GM23248 (cell line): Measurements from ENCODE around the gene DYSF. TPM values are rescaled to one million over a fixed set of nuclear protein-coding genes. Genes with fewer than 3 reads are reported as not detected.

ENCODE experiments used
- DNase-seq: peaks from one replicate; pipeline ENCODE4 v3.0.0-alpha.2; 2015
- H2AFZ ChIP-seq: fragments of 200-600 bp; sonication (generic); 2 replicates; pipeline ENCODE4 v1.6.1; 2016; ENCODE audit warnings: antibody characterized with exemption
- H3F3A ChIP-seq: fragments of 200-600 bp; sonication (generic); 2 replicates; pipeline ENCODE4 v1.6.1; 2016; ENCODE audit warnings: mild to moderate bottlenecking, antibody characterized with exemption, mixed run types; ENCODE audit not compliant: insufficient read depth
- H3K27ac ChIP-seq: fragments of 200-600 bp; sonication (generic); 2 replicates; pipeline ENCODE4 v1.5.1; 2016; ENCODE audit warnings: mild to moderate bottlenecking
- H3K27me3 ChIP-seq: fragments of 200-600 bp; sonication (generic); replicated peaks from 2 replicates; pipeline ENCODE4 v1.6.1; 2016; ENCODE audit warnings: mild to moderate bottlenecking; ENCODE audit not compliant: insufficient read depth
- H3K36me3 ChIP-seq: fragments of 200-600 bp; sonication (generic); 2 replicates; pipeline ENCODE4 v1.6.1; 2016; ENCODE audit warnings: low read depth, mild to moderate bottlenecking
- H3K4me1 ChIP-seq: fragments of 200-600 bp; sonication (generic); 2 replicates; pipeline ENCODE4 v1.6.1; 2016; ENCODE audit warnings: mild to moderate bottlenecking; ENCODE audit not compliant: insufficient read depth
- H3K4me2 ChIP-seq: fragments of 200-600 bp; sonication (generic); one replicate; pipeline ENCODE4 v1.6.1; 2016; ENCODE audit warnings: mild to moderate bottlenecking; ENCODE audit not compliant: unreplicated experiment
- H3K4me3 ChIP-seq: fragments of 200-600 bp; sonication (generic); 2 replicates; pipeline ENCODE4 v1.5.1; 2016; ENCODE audit warnings: mild to moderate bottlenecking
- H3K79me2 ChIP-seq: fragments of 200-600 bp; sonication (generic); 2 replicates; pipeline ENCODE4 v1.6.1; 2016; ENCODE audit warnings: mild to moderate bottlenecking; ENCODE audit not compliant: insufficient read depth
- H3K9ac ChIP-seq: fragments of 200-600 bp; sonication (generic); 2 replicates; pipeline ENCODE4 v1.6.1; 2016; ENCODE audit warnings: mild to moderate bottlenecking
- H3K9me2 ChIP-seq: fragments of 200-600 bp; sonication (generic); 2 replicates; pipeline ENCODE4 v1.6.1; 2016; ENCODE audit warnings: mixed run types, mild to moderate bottlenecking, moderate library complexity; ENCODE audit not compliant: insufficient read depth
- H3K9me3 ChIP-seq: fragments of 200-600 bp; sonication (generic); one replicate; pipeline ENCODE4 v1.6.1; 2017; ENCODE audit warnings: low read depth
- H4K20me1 ChIP-seq: fragments of 200-600 bp; sonication (generic); 2 replicates; pipeline ENCODE4 v1.6.0; 2016; ENCODE audit not compliant: insufficient read depth
- EZH2 ChIP-seq: fragments of 200-600 bp; sonication (generic); IDR thresholded peaks from 2 replicates; pipeline ENCODE4 v1.6.1; 2018; ENCODE audit warnings: antibody characterized with exemption, mild to moderate bottlenecking; ENCODE audit not compliant: insufficient read depth, poor library complexity, severe bottlenecking
- EZH2phosphoT487 ChIP-seq: fragments of 200-600 bp; sonication (generic); IDR thresholded peaks from 2 replicates; pipeline ENCODE4 v1.6.1; 2018; ENCODE audit warnings: antibody characterized with exemption, moderate library complexity, mild to moderate bottlenecking, low read depth; ENCODE audit not compliant: insufficient read depth
- WGBS, 2 experiments: methylation state at CpG; one replicate each; pipeline ENCODE4 v1.1.6; 2015 to 2017; ENCODE audit warnings: low lambda C conversion rate in 2 of 2, low coverage in 1 of 2; ENCODE audit errors: missing lambda C conversion rate in 2 of 2; 5-methylcytosine and 5-hydroxymethylcytosine counted together
- in situ Hi-C: fragments of 300-500 bp; cut with MboI; formaldehyde crosslinking; loops from 2 replicates; pipeline ENCODE4 v1.15.0; 2020
- polyA plus RNA-seq: library from polyadenylated mRNA; unstranded; fragments of >200 nt; fragmentation: Nextera tagmentation; extraction: Ambion mirVana; gene quantifications from 2 replicates; pipeline ENCODE4 v1.2.1, GENCODE V29; 2016
- total RNA-seq: library from RNA; depleted of rRNA; stranded (reverse); fragments of >200 nt; shearing (Covaris generic); gene quantifications from 2 replicates; pipeline ENCODE4 v1.2.3, GENCODE V29; 2014

The DYSF gene
- total and polyA plus RNA-seq, 2 experiments from 2014 or later: 0.25 to 0.54 TPM

DNA sequence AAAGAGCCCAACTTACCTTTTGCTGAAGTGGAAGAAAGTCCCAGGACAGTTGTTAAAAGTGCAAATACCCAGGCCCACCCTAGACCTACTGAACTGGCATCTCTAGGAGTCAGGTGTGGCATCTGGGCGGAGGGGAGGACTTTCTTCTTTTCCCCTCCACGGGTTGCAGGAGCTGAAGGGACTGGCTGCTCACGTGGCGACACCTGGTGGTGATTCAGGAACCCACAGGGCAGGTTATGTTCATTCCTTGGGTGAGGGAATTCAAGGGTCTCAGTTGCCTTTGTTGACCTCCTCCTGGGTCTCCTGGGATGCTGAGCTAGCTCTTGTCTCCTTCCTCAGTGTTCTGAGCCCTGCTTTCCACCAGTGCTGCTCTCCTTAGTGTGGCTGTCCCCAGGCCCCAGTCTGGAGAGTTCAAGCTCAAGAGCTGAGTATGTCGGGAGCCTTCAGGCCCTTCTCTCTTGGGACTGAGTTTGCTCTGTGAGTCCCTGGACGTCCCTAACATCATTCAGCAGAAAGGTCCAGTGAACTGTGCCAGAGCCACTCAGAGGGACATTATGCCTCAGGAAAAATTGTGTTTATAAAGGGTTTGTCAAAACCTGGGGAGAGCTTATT is 56.9 kb downstream of the DYSF start:
- in situ Hi-C loops: no loop called here
- Histone ChIP-seq H3K4me3 (no peak overlapping the region), H3K9me3 (no peaks in the 10 kb centered on the region), H3F3A (no peaks in the 10 kb centered on the region), H3K36me3 (no peaks in the 10 kb centered on the region), H3K4me2 (no peak overlapping the region), H3K27me3 (peaks cover 10% of the 10 kb centered on the region), H3K4me1 (no peaks in the 10 kb centered on the region), H2AFZ (no peak overlapping the region), H3K79me2 (no peaks in the 10 kb centered on the region), H3K27ac (no peak overlapping the region), H4K20me1 (no peaks in the 10 kb centered on the region), H3K9ac (no peak overlapping the region), H3K9me2 (no peaks in the 10 kb centered on the region)
- WGBS, 2 experiments: 17 to 18% methylated on average over 6 of the region's 6 CpGs
- TF ChIP-seq EZH2 (no peak), EZH2phosphoT487 (no peak)
- peak; percentile 75 for DNase-seq

DNA sequence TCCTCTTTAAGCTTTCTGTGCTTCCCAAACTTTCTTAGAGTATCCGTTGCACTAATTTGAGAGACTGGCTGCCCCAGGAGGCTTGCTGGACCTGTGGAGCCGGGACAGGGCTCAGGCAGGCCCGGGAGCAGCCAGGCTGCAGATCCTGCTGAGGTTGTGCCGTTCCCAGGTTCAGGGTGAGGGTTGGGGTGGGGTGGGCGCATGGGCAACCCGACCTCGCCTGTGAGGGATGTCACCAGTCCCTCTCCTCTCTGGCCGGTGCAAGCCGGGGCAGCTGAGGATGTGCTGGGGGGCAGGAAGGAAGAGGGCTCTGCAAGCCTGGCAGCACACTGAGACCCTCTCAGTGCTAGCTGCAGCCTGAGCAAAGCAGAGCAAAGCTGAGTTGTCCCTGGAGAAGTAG is 57.6 kb downstream of the DYSF start:
- Histone ChIP-seq H3K4me3 (no peak overlapping the region), H3K4me1 (no peaks in the 10 kb centered on the region), H3K9ac (no peak overlapping the region), H3F3A (no peaks in the 10 kb centered on the region), H3K79me2 (no peaks in the 10 kb centered on the region), H3K9me2 (no peaks in the 10 kb centered on the region), H3K36me3 (no peaks in the 10 kb centered on the region), H2AFZ (no peak overlapping the region), H3K4me2 (no peak overlapping the region), H3K27me3 (peaks cover 14% of the 10 kb centered on the region), H3K9me3 (no peaks in the 10 kb centered on the region), H3K27ac (no peak overlapping the region), H4K20me1 (no peaks in the 10 kb centered on the region)
- DNase-seq: no peak
- in situ Hi-C loops: no loop called here
- no peak for TF ChIP-seq EZH2
- no peak for TF ChIP-seq EZH2phosphoT487
- WGBS, 2 experiments: 75 to 82% methylated on average over 9 of the region's 9 CpGs

DNA sequence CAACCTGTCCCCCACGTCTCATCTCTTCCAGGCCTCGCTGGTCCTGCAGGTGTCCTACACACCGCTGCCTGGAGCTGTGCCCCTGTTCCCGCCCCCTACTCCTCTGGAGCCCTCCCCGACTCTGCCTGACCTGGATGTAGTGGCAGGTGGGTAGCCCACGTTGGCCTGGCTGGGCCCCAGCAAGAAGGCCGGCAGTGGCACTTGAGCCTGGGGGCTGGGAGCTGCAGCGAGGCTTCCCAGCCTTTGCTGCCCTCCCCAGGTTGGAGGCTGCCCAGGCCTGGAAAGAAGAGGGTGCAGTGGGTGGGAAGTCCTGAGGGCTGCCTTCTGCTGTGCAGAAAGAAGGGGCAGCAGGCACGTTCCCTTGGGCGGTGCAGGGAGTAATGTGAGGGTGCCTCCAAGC is 58.4 kb downstream of the DYSF start:
- Histone ChIP-seq H3K9ac (no peak overlapping the region), H3K79me2 (no peaks in the 10 kb centered on the region), H3K27ac (no peak overlapping the region), H3K4me1 (no peaks in the 10 kb centered on the region), H3F3A (no peaks in the 10 kb centered on the region), H3K4me3 (no peak overlapping the region), H4K20me1 (no peaks in the 10 kb centered on the region), H3K4me2 (no peak overlapping the region), H2AFZ (no peak overlapping the region), H3K36me3 (no peaks in the 10 kb centered on the region), H3K9me2 (no peaks in the 10 kb centered on the region), H3K9me3 (no peaks in the 10 kb centered on the region), H3K27me3 (peaks cover 15% of the 10 kb centered on the region)
- WGBS, 2 experiments: 51 to 58% methylated on average over 10 of the region's 10 CpGs
- DNase-seq: no peak
- TF ChIP-seq EZH2phosphoT487 (no peak), EZH2 (no peak)
- in situ Hi-C loops: no loop called here

DNA sequence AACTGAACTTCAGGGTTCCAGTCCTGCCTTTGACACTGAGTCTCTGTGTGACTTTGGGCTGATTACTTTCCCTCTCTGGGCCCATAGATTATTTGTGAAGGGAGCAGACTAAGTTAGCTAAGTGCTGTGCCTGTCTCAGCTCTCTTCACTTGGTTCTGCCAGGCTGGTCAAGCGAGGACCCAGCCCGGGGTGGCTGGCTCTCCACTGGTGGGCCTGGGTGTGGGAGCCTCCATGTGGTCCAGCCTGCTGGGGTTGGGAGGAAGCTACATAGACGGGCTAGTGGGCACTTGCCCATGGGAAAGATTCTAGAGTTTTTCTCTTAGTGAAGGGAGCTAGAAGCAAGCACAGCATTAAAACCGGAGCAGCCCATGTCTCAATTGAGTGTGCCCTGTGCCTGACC is 59.0 kb downstream of the DYSF start:
- Histone ChIP-seq H3K27me3 (peaks cover 18% of the 10 kb centered on the region), H3K9me2 (no peaks in the 10 kb centered on the region), H4K20me1 (no peaks in the 10 kb centered on the region), H3K36me3 (no peaks in the 10 kb centered on the region), H3F3A (no peaks in the 10 kb centered on the region), H3K9ac (no peak overlapping the region), H3K4me2 (no peak overlapping the region), H3K79me2 (no peaks in the 10 kb centered on the region), H3K4me1 (no peaks in the 10 kb centered on the region), H3K27ac (no peak overlapping the region), H3K4me3 (no peak overlapping the region), H2AFZ (no peak overlapping the region), H3K9me3 (no peaks in the 10 kb centered on the region)
- WGBS, 2 experiments: 27 to 29% methylated on average over 4 of the region's 4 CpGs
- TF ChIP-seq EZH2phosphoT487: no peak
- TF ChIP-seq EZH2: no peak
- in situ Hi-C loops: no loop called here
- DNase-seq: no peak

DNA sequence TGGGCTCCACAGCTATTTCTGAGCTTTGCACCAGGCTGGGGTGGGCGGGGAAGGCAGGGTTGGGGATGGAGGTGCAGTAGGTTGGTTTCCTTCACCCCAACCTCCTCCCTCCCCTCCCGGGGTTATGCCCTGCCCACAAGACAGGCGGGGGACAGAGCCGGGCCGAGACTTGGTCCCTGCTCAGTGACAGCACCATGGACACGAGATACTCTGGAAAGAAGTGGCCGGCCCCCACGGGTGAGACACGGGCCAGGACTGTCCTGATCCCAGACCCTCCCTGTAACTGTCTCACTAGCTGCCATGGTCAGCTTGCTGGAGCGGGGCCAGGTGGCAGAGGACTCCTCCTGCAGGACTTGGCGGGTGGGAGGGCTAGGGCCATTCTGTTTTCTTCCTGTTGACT is 59.7 kb downstream of the DYSF start:
- no peaks in the 10 kb centered on the region for H3F3A ChIP-seq
- no peak overlapping the region for H3K27ac ChIP-seq
- in situ Hi-C loops: no loop called here
- H3K9ac ChIP-seq: no peak overlapping the region
- no peaks in the 10 kb centered on the region for H3K36me3 ChIP-seq
- no peak for DNase-seq
- no peaks in the 10 kb centered on the region for H3K9me3 ChIP-seq
- 53 to 69% methylated on average over 6 to 11 of the region's 11 CpGs for WGBS, 2 experiments
- no peaks in the 10 kb centered on the region for H3K79me2 ChIP-seq
- no peak for TF ChIP-seq EZH2phosphoT487
- TF ChIP-seq EZH2: no peak
- H3K4me2 ChIP-seq: no peak overlapping the region
- no peaks in the 10 kb centered on the region for H3K4me1 ChIP-seq
- H3K27me3 ChIP-seq: peaks cover 18% of the 10 kb centered on the region
- H3K9me2 ChIP-seq: no peaks in the 10 kb centered on the region
- H2AFZ ChIP-seq: no peak overlapping the region
- H4K20me1 ChIP-seq: no peaks in the 10 kb centered on the region
- no peak overlapping the region for H3K4me3 ChIP-seq
